Activated CD4-positive, alpha-beta memory T cell treated with anti-CD3 and anti-CD28 coated beads for 36 hours (primary cell): ENCODE data around the gene ATP6V1G3. TPM values are rescaled to one million over a fixed set of nuclear protein-coding genes. Genes with fewer than 3 reads are reported as not detected.

Experiments
- total RNA-seq, 2 experiments: library from RNA; stranded (reverse); gene quantifications; one replicate each; pipeline ENCODE4 v1.2.3, GENCODE V29; 2021

Gene ATP6V1G3
- total RNA-seq, 2 experiments from 2014 or later, result not detected

Other genes with a start within 250 kb of the ATP6V1G3 start
- 100 to 1,000 TPM; 495 to 503 TPM for gene PTPRC, start 98.4 kb upstream of the ATP6V1G3 start, total RNA-seq